HepG2 (cell line): ENCODE measurements around the gene ZNF629. TPM values are rescaled to one million over a fixed set of nuclear protein-coding genes. Genes with fewer than 3 reads are reported as not detected.

ENCODE experiments used
- ETS1 ChIP-seq: sonication (generic); formaldehyde crosslinking; IDR thresholded peaks from 2 replicates; pipeline ENCODE4 v1.4.0; 2020; ENCODE audit warnings: missing genetic modification reagents
- HES4 ChIP-seq: sonication (generic); formaldehyde crosslinking; IDR thresholded peaks from 2 replicates; pipeline ENCODE4 v1.9.0; 2021; ENCODE audit warnings: mild to moderate bottlenecking, missing genetic modification reagents, borderline replicate concordance
- IKZF1 ChIP-seq: fragments of 450-650 bp; IDR thresholded peaks from 2 replicates; pipeline ENCODE4 v1.7.1; 2016
- MTF2 ChIP-seq: sonication (generic); formaldehyde crosslinking; IDR thresholded peaks from 2 replicates; pipeline ENCODE4 v1.5.0; 2020; ENCODE audit warnings: missing genetic modification reagents, borderline replicate concordance
- NFKBIZ ChIP-seq: IDR thresholded peaks from 2 replicates; pipeline ENCODE4 v1.6.1; 2018; ENCODE audit warnings: missing genetic modification reagents, missing compliant biosample characterization
- NR0B2 ChIP-seq: sonication (generic); formaldehyde crosslinking; IDR thresholded peaks from 2 replicates; pipeline ENCODE4 v1.4.0; 2020; ENCODE audit warnings: mild to moderate bottlenecking, missing genetic modification reagents
- SPEN ChIP-seq: sonication (generic); formaldehyde crosslinking; IDR thresholded peaks from 2 replicates; pipeline ENCODE4 v1.5.1; 2020; ENCODE audit warnings: low read depth, mild to moderate bottlenecking, missing genetic modification reagents
- TERF1 ChIP-seq: sonication (generic); formaldehyde crosslinking; IDR thresholded peaks from 2 replicates; pipeline ENCODE4 v1.8.0; 2022; ENCODE audit warnings: mild to moderate bottlenecking, missing genetic modification reagents, moderate library complexity
- THYN1 ChIP-seq: sonication (generic); formaldehyde crosslinking; IDR thresholded peaks from 2 replicates; pipeline ENCODE4 v1.8.1; 2023; ENCODE audit warnings: low read depth, mild to moderate bottlenecking, moderate library complexity, missing genetic modification reagents, borderline replicate concordance
- USF2 ChIP-seq, 2 experiments: sonication (generic) in 1 of 2; formaldehyde crosslinking in 1 of 2; IDR thresholded peaks; 2 replicates each; pipeline versions ENCODE4 v1.5.1 to v1.6.1; 2011 to 2020; ENCODE audit warnings: borderline replicate concordance in 1 of 2, low read depth in 1 of 2, low read length in 1 of 2, mild to moderate bottlenecking in 1 of 2, missing genetic modification reagents in 1 of 2, moderate library complexity in 1 of 2
- ZBTB34 ChIP-seq: sonication (generic); formaldehyde crosslinking; IDR thresholded peaks from 2 replicates; pipeline ENCODE4 v1.8.0; 2022; ENCODE audit warnings: mild to moderate bottlenecking, missing genetic modification reagents
- ZIK1 ChIP-seq: sonication (generic); formaldehyde crosslinking; IDR thresholded peaks from 2 replicates; pipeline ENCODE4 v1.5.0; 2020; ENCODE audit warnings: mild to moderate bottlenecking, low read depth, missing genetic modification reagents, borderline replicate concordance
- ZMAT5 ChIP-seq: sonication (generic); formaldehyde crosslinking; IDR thresholded peaks from 2 replicates; pipeline ENCODE4 v1.5.0; 2020; ENCODE audit warnings: mild to moderate bottlenecking, low read depth, missing genetic modification reagents, borderline replicate concordance
- ZNF138 ChIP-seq: sonication (generic); formaldehyde crosslinking; IDR thresholded peaks from 2 replicates; pipeline ENCODE4 v1.5.0; 2020; ENCODE audit warnings: mild to moderate bottlenecking, low read depth, missing genetic modification reagents
- ZNF234 ChIP-seq: sonication (generic); formaldehyde crosslinking; conservative IDR thresholded peaks from 2 replicates; pipeline ENCODE4 v1.5.1; 2020; ENCODE audit warnings: mild to moderate bottlenecking, missing genetic modification reagents
- ZNF329 ChIP-seq: sonication (generic); formaldehyde crosslinking; IDR thresholded peaks from 2 replicates; pipeline ENCODE4 v1.9.0; 2021; ENCODE audit warnings: low read depth, mild to moderate bottlenecking, missing genetic modification reagents
- ZNF460 ChIP-seq: sonication (generic); formaldehyde crosslinking; IDR thresholded peaks from 2 replicates; pipeline ENCODE4 v1.5.1; 2020; ENCODE audit warnings: missing genetic modification reagents, mild to moderate bottlenecking, borderline replicate concordance
- ZNF546 ChIP-seq: sonication (generic); formaldehyde crosslinking; conservative IDR thresholded peaks from 2 replicates; pipeline ENCODE4 v1.8.1; 2023; ENCODE audit warnings: mild to moderate bottlenecking, missing genetic modification reagents
- ZNF580 ChIP-seq: IDR thresholded peaks from 2 replicates; pipeline ENCODE4 v1.6.1; 2016; ENCODE audit warnings: low read depth, borderline replicate concordance
- ZNF883 ChIP-seq: sonication (generic); formaldehyde crosslinking; IDR thresholded peaks from 2 replicates; pipeline ENCODE4 v1.5.1; 2020; ENCODE audit warnings: mild to moderate bottlenecking, missing genetic modification reagents; ENCODE audit errors: not compliant biosample characterization
- polyA plus RNA-seq, 8 experiments: library from polyadenylated mRNA; depleted of rRNA in 3 of 8; stranded (reverse) in 7 of 8; unstranded in 1 of 8; fragments of >200 nt; fragmentation: Illumina TruSeq in 4 of 8; extraction: Trizol in 4 of 8; gene quantifications; 2 replicates each; pipeline versions ENCODE4 v1.2.1 to v1.2.3, GENCODE V29; 2011 to 2016; ENCODE audit warnings: low read depth in 4 of 8, missing spikeins in 1 of 8, mixed read lengths in 1 of 8; ENCODE audit not compliant: insufficient read depth in 1 of 8
- total RNA-seq, 5 experiments: library from RNA; depleted of rRNA; stranded (reverse); fragments of >200 nt; fragmentation: Illumina TruSeq; extraction: Trizol; gene quantifications; 2 replicates each; pipeline ENCODE4 v1.2.3, GENCODE V29; 2016; ENCODE audit warnings: low read depth in 1 of 5

ZNF629 gene
- total and polyA plus RNA-seq, 2 of the 13 experiments (the other 11 are each of a cell fraction or from before 2014, with no cell fraction given) = 6.1 to 16.5 TPM

- no peak for TF ChIP-seq ETS1 (CRISPR knock-in tag)
- TF ChIP-seq ZNF546 (CRISPR knock-in tag) = peak; percentile 82
- 0 out of 2 replicates have a peak, but pooled peaks have one; percentile 80 for TF ChIP-seq ZNF234 (CRISPR knock-in tag)
- TF ChIP-seq NR0B2 (CRISPR knock-in tag) = peak; percentile 57; the same call in 1 of the 2 replicates
- TF ChIP-seq ZNF329 (CRISPR knock-in tag) = peak; percentile 79; the same call in 1 of the 2 replicates
- peak; percentile 99 for TF ChIP-seq SPEN (CRISPR knock-in tag)
- no peak for TF ChIP-seq IKZF1
- TF ChIP-seq ZNF138 (CRISPR knock-in tag) = 0 out of 2 replicates have a peak, but pooled peaks have one; percentile 83
- TF ChIP-seq MTF2 (CRISPR knock-in tag) = 0 out of 2 replicates have a peak, but pooled peaks have one; percentile 25
- TF ChIP-seq ZIK1 (CRISPR knock-in tag) = peak; percentile 79; the same call in 1 of the 2 replicates
- no peak for TF ChIP-seq ZBTB34 (CRISPR knock-in tag)
- TF ChIP-seq TERF1 (CRISPR knock-in tag) = no peak
- peak; percentile 71 for TF ChIP-seq ZNF883 (CRISPR knock-in tag)
- TF ChIP-seq NFKBIZ (CRISPR knock-in tag) = peak; percentile 90; the same call in 1 of the 2 replicates
- TF ChIP-seq HES4 (CRISPR knock-in tag) = no peak; the same call in 1 of the 2 replicates
- TF ChIP-seq THYN1 (CRISPR knock-in tag) = no peak
- TF ChIP-seq ZNF580 = peak; percentile 98; the same call in 1 of the 2 replicates
- no peak for TF ChIP-seq ZMAT5 (CRISPR knock-in tag)
- TF ChIP-seq USF2 (IDR thresholded peaks at IDR 0.05; ENCODE audit: low read depth, low read length) = no peak
- TF ChIP-seq USF2 (CRISPR knock-in tag; IDR thresholded peaks at IDR 0.05; ENCODE audit: borderline replicate concordance) = peak; percentile 41; the same call in 1 of the 2 replicates
- TF ChIP-seq ZNF460 (CRISPR knock-in tag) = peak; percentile 81; the same call in 1 of the 2 replicates
These were observed 18.6 kb upstream of the ZNF629 start (continued) for GRCh38 chr16:30805370-30806169.
